RWPE1 (cell line): Measurements from ENCODE around the gene OR13A1.
"Not testable (repeated sequence)": the region's sequence is repeated elsewhere in the genome, so short reads cannot be mapped to it uniquely, and the experiment has no call there.

Source experiments
- CTCF ChIA-PET: fragments of 350-600 bp; sonication (Branson Sonifier 250); formaldehyde crosslinking; extraction: SDS; loops from one replicate; lab custom pipeline; 2021; lab: Yijun Ruan, JAX
- POLR2A ChIA-PET: fragments of 400-600 bp; formaldehyde crosslinking; extraction: SDS; loops from one replicate; lab custom pipeline; 2020; ENCODE audit warnings: antibody characterized with exemption; ENCODE audit not compliant: low non-redundant PET; lab: Yijun Ruan, JAX
- DNase-seq: peaks from one replicate; pipeline ENCODE4 v3.0.0; 2012; ENCODE audit warnings: low spot score
- H3K27ac ChIP-seq: fragments of 450-650 bp; 2 replicates; pipeline ENCODE4 v1.5.1; 2017
- TF ChIP-seq, protein P1 (sequence below): fragments of 450-650 bp; conservative IDR thresholded peaks from 2 replicates; pipeline ENCODE4 v1.5.1; 2017; ENCODE audit warnings: low read depth, mild to moderate bottlenecking

Gene OR13A1

DNA sequence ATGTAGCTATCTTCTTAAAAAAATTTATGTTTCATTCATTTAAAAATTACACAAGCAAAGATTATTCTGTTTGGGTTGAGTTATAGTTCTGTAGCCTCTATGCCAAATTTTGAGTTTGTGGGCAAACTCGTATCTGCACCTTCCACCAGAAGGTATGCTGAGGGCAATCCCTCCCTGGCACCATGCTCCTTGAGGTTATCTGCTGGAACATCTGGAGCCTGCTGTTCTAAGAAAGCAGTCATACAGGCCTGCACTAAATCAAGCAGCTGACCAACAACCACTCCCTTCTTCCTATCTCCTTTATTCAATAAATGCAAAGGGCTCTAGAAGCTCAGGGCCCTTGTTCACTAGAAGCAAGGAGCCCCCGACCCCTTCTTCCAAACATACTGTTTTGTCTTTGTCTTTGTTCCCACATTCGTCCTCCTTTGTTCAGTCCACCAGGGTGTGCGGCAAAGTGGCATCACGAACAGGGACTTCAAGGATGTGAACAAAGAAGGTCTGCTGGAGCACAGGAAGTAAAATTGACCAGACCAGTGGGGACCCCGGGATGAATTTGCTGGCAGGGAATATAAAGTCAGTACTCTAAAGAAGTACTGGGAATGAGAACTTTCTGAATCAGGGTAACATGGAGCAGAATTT lies 36.4 kb downstream of the OR13A1 start:
- ChIA-PET CTCF (no interaction called here), POLR2A (no interaction called here)
- TF ChIP-seq, protein P1, sequence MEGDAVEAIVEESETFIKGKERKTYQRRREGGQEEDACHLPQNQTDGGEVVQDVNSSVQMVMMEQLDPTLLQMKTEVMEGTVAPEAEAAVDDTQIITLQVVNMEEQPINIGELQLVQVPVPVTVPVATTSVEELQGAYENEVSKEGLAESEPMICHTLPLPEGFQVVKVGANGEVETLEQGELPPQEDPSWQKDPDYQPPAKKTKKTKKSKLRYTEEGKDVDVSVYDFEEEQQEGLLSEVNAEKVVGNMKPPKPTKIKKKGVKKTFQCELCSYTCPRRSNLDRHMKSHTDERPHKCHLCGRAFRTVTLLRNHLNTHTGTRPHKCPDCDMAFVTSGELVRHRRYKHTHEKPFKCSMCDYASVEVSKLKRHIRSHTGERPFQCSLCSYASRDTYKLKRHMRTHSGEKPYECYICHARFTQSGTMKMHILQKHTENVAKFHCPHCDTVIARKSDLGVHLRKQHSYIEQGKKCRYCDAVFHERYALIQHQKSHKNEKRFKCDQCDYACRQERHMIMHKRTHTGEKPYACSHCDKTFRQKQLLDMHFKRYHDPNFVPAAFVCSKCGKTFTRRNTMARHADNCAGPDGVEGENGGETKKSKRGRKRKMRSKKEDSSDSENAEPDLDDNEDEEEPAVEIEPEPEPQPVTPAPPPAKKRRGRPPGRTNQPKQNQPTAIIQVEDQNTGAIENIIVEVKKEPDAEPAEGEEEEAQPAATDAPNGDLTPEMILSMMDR = no peak
- no peak overlapping the region for H3K27ac ChIP-seq
- DNase-seq = no peak

DNA sequence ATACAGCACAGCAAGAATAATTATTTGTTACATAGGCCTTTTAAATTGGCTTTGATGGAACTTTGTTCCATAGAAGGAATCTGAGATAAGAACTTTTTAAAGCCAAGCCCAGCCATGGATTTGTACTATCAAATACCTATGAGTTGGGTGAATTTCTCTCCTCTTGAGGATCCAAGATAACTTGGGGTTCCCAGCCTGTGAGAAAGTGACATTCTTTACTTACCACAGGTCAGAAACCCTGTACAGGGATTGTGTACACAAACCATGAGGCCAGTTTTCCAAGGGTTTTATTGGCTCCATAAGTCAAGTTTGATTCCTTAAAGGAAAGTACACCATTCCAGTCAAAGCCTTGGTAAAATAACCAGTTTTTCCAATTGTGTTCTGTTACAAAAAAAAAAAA lies 39.3 kb downstream of the OR13A1 start:
- H3K27ac ChIP-seq, DNase-seq, POLR2A ChIA-PET: not testable (repeated sequence)
- CTCF ChIA-PET = interaction anchor here (0.6 kb wide), 1 partner anchor 189 kb away, joined by 3 read pairs; no protein-coding TSS in a partner anchor

DNA sequence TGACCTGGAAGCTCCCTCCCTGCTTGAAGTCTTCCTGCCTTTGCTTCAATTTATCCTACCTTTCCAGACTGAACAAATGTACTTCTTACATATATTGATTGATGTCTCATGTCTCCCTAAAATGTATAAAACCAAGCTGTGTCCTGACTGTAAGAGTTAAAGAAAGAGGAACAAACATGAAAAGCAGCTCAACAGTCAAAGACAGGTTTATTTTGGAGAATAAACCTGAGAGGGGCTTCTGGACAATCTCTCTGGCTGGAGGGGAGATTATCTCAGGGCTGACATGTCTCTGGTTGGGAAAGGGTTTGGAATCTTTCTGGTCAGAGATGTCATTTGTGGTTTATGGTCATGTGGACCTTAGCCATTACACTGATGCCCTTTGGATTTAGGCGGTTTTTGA lies 41.0 kb downstream of the OR13A1 start:
- ChIA-PET POLR2A (no interaction called here), CTCF (no interaction called here)
- TF ChIP-seq, protein P1 = no peak
- no peak overlapping the region for H3K27ac ChIP-seq
- DNase-seq = no peak

DNA sequence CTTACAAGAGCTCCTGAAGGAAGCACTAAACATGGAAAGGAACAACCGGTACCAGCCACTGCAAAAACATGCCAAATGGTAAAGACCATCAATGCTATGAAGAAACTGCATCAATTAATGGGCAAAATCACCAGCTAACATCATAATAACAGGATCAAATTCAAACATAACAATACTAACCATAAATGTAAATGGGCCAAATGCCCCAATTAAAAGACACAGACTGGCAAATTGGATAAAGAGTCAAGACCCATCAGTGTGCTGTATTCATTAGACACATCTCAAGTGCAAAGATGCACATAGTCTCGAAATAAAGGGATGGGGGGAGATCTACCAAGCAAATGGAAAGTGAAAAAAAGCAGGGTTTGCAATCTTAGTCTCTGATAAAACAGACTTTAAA lies 47.6 kb downstream of the OR13A1 start:
- POLR2A ChIA-PET, DNase-seq, CTCF ChIA-PET, H3K27ac ChIP-seq: not testable (repeated sequence)

DNA sequence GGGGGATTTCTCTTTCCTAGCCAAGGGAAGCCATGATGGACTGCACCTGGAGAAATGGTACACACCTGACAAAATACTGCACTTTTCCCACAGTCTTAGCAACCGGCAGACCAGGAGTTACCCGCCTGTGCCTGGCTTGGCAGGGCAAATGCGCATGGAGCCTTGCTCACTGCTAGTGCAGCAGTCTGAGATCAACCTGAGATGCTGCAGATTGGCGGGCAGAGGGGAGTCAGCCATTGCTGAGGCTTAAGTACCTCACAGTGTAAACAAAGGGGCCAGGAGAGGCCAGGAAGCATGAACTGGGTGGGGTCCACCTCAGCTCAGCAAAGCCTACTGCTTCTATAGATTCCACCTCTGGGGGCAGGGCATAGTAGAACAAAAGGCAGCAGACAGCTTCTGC lies 49.4 kb downstream of the OR13A1 start:
- no peak overlapping the region for H3K27ac ChIP-seq
- CTCF ChIA-PET = no interaction called here
- TF ChIP-seq, protein P1 = no peak
- DNase-seq = no peak
- POLR2A ChIA-PET = no interaction called here

DNA sequence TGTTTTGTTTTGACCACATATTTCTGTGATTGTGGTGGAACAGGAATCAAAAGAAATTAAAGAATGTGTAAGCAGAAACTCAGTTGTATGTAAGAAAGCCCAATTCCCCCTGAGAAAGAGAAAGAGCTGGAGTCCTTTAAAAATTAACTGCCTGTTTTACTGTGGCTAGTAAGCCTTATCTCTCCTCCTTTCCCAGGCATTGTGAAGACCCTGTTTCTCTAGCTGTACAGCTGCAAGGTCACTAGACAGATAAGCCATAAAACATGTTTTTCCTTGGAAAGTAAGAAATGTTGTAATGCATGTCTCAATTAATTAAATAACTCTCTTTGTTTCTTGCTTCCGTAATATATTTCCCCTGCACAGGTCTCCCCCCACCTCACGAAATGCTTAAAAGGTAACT lies 53.5 kb downstream of the OR13A1 start:
- ChIA-PET CTCF (no interaction called here), POLR2A (no interaction called here)
- TF ChIP-seq, protein P1 = no peak

DNA sequence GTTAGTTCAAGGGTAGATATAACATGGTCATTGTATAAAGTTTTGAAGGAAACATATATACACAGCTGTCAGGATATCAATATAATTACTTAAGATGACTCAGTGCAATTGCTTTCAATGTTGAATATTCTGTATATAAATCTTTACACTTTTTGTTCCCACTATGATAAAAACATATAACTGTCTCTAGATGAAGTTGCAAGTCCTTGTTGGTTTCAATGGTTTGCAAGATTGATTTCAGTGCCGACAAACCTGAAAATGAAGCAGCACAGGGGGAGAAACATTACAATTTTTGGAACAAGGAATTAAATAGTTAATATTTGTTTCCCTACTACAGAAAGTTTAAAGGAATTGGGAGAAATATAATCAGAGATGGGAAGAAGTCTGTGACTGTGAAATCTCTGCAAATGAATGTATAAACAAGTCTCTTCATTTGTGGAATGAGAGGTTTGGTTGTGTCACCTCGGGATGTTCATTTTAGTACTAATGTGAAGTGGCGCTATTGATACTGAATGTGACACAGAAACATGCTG lies 54.1 kb downstream of the OR13A1 start:
- CTCF ChIA-PET = no interaction called here
- H3K27ac ChIP-seq = no peak overlapping the region
- POLR2A ChIA-PET = no interaction called here
- TF ChIP-seq, protein P1 = no peak
- DNase-seq = no peak

More for the DNA sequence above, 53.5 kb downstream of the OR13A1 start:
- H3K27ac ChIP-seq = no peak overlapping the region
- DNase-seq = no peak

DNA sequence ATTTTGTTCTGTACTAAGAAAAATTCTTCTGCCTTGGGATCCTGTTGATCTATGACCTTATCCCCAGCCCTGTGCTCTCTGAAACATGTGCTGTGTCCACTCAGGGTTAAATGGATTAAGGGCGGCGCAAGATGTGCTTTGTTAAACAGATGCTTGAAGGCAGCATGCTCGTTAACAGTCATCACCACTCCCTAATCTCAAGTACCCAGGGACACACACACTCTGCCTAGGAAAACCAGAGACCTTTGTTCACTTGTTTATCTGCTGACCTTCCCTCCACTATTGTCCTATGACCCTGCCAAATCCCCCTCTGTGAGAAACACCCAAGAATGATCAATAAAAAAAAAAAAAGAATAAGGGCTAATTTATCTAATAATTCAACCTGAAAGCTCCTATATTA lies 54.8 kb downstream of the OR13A1 start:
- POLR2A ChIA-PET, DNase-seq, CTCF ChIA-PET, H3K27ac ChIP-seq: not testable (repeated sequence)

DNA sequence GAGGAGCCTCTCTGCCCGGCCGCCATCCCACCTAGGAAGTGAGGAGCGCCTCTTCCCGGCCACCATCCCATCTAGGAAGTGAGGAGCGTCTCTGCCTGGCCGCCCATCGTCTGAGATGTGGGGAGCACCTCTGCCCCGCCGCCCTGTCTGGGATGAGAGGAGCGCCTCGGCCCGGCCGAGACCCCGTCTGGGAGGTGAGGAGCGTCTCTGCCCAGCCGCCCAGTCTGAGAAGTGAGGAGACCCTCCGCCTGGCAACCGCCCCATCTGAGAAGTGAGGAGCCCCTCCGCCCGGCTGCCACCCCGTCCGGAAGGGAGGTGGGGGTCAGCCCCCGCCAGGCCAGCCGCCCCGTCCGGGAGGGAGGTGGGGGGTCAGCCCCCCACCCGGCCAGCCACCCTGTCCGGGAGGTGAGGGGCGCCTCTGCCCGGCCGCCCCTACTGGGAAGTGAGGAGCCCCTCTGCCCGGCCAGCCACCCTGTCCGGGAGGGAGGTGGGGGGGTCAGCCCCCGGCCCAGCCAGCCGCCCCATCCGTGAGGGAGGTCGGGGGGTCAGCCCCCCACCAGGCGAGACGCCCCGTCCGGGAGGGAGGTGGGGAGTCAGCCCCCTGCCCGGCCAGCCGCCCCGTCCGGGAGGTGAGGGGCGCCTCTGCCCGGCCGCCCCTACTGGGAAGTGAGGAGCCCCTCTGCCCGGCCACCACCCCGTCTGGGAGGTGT lies 55.5 kb downstream of the OR13A1 start:
- POLR2A ChIA-PET, H3K27ac ChIP-seq, DNase-seq: not testable (repeated sequence)
- CTCF ChIA-PET = interaction anchor here (0.7 kb wide), 1 partner anchor 326 kb away, joined by 3 read pairs; no protein-coding TSS in a partner anchor
